ENCODE data around the gene SPEM1. TPM values are rescaled to one million over a fixed set of nuclear protein-coding genes. Genes with fewer than 3 reads are reported as not detected.

Gene SPEM1
- total and polyA plus RNA-seq, 2 donors (not counting 1 experiment from before 2014, with no cell fraction given) = not detected

GRCh38 chr17:7427549-7427948 lies 7.4 kb downstream of the SPEM1 start:
- Histone ChIP-seq H3K4me3 (ENCODE audit: control extremely low read depth in 1 of 5, extremely low read depth in 1 of 5, insufficient read depth in 1 of 5, low read depth in 2 of 5, low read length in 4 of 5) (no peak overlapping the region), H3K27ac (ENCODE audit: low read length in 2 of 2) (no peak overlapping the region), H4K20me1 (ENCODE audit: control insufficient read depth, insufficient read depth, low read length, poor library complexity, severe bottlenecking) (no peaks in the 10 kb centered on the region), H3K9ac (ENCODE audit: low read length) (no peak overlapping the region), H3K9me3 (ENCODE audit: control extremely low read depth in 1 of 3, control insufficient read depth in 2 of 3, insufficient read depth in 1 of 3, low read length in 2 of 3) (no peaks in the 10 kb centered on the region), H3K79me2 (ENCODE audit: control insufficient read depth, insufficient read depth, low read length) (no peaks in the 10 kb centered on the region), H3K36me3 (replicated peaks in 1 of 2; ENCODE audit: control extremely low read depth in 1 of 2, control insufficient read depth in 1 of 2, extremely low read depth in 1 of 2, insufficient read depth in 2 of 2, low read length in 1 of 2) (no peaks in the 10 kb centered on the region), H3K4me2 (replicated peaks; ENCODE audit: low read depth, low read length, poor library complexity, severe bottlenecking) (no peak overlapping the region), H3K27me3 (replicated peaks in 1 of 4; ENCODE audit: control extremely low read depth in 1 of 4, control insufficient read depth in 3 of 4, insufficient read depth in 4 of 4, low read length in 3 of 4) (peaks cover 0 to 3% (median 0%) of the 10 kb centered on the region in 4 experiments), H2AFZ (ENCODE audit: insufficient read depth, low read depth, low read length, poor library complexity, severe bottlenecking) (no peak overlapping the region), H3K4me1 (ENCODE audit: control insufficient read depth in 2 of 2, insufficient read depth in 2 of 2, low read length in 2 of 2) (no peaks in the 10 kb centered on the region)
- Mint-ChIP-seq H3K4me1 (no peaks in the 10 kb centered on the region), H3K27ac (no peak overlapping the region), H3K27me3 (peaks cover 4% of the 10 kb centered on the region), H3K4me3 (no peak overlapping the region), H3K9me3 (ENCODE audit: insufficient read depth) (no peaks in the 10 kb centered on the region)
- intact Hi-C loops (cut with micrococcal nuclease) = no loop called here
- 95% methylated on average over 7 of the region's 7 CpGs for WGBS (ENCODE audit: insufficient coverage)
- ChIA-PET CTCF (no interaction called here), POLR2A (no interaction called here)
- DNase-seq (no peak), ATAC-seq (ENCODE audit: low read depth) (no peak)
- TF ChIP-seq CTCF (IDR thresholded peaks at IDR 0.05) (no peak), EZH2 (IDR thresholded peaks at IDR 0.05; ENCODE audit: borderline replicate concordance, insufficient read depth, low read depth, low read length, poor library complexity, severe bottlenecking) (no peak)

GRCh38 chr17:7428557-7428956 lies 8.4 kb downstream of the SPEM1 start, which contains the start of gene SPEM3:
Gene SPEM3, plus strand, starts transcription at chr17:7428857. Its CDS starts 46 bp downstream, at chr17:7428903.
- no peak within 1 kb of the TSS for H3K4me3 Mint-ChIP-seq
- Histone ChIP-seq H3K79me2 (ENCODE audit: control insufficient read depth, insufficient read depth, low read length) (no peaks in the 10 kb centered on the region), H3K36me3 (replicated peaks in 1 of 2; ENCODE audit: control extremely low read depth in 1 of 2, control insufficient read depth in 1 of 2, extremely low read depth in 1 of 2, insufficient read depth in 2 of 2, low read length in 1 of 2) (no peaks in the 10 kb centered on the region), H3K4me3 (ENCODE audit: control extremely low read depth in 1 of 5, extremely low read depth in 1 of 5, insufficient read depth in 1 of 5, low read depth in 2 of 5, low read length in 4 of 5) (no peak within 1 kb of the TSS), H3K4me1 (ENCODE audit: control insufficient read depth in 2 of 2, insufficient read depth in 2 of 2, low read length in 2 of 2) (no peaks in the 10 kb centered on the region), H2AFZ (ENCODE audit: insufficient read depth, low read depth, low read length, poor library complexity, severe bottlenecking) (no peak within 1 kb of the TSS), H3K27ac (ENCODE audit: low read length in 2 of 2) (no peak within 1 kb of the TSS), H3K9me3 (ENCODE audit: control extremely low read depth in 1 of 3, control insufficient read depth in 2 of 3, insufficient read depth in 1 of 3, low read length in 2 of 3) (no peaks in the 10 kb centered on the region), H3K27me3 (replicated peaks in 1 of 4; ENCODE audit: control extremely low read depth in 1 of 4, control insufficient read depth in 3 of 4, insufficient read depth in 4 of 4, low read length in 3 of 4) (peaks cover 0 to 3% (median 0%) of the 10 kb centered on the region in 4 experiments), H3K9ac (ENCODE audit: low read length) (no peak within 1 kb of the TSS), H4K20me1 (ENCODE audit: control insufficient read depth, insufficient read depth, low read length, poor library complexity, severe bottlenecking) (no peaks in the 10 kb centered on the region), H3K4me2 (replicated peaks; ENCODE audit: low read depth, low read length, poor library complexity, severe bottlenecking) (no peak within 1 kb of the TSS)
- DNase-seq (no peak), ATAC-seq (ENCODE audit: low read depth) (no peak)
- WGBS (ENCODE audit: insufficient coverage) = 86% methylated on average over 4 of the region's 5 CpGs
- no peaks in the 10 kb centered on the region for H3K4me1 Mint-ChIP-seq
- TF ChIP-seq CTCF (IDR thresholded peaks at IDR 0.05) = no peak
- TF ChIP-seq EZH2 (IDR thresholded peaks at IDR 0.05; ENCODE audit: borderline replicate concordance, insufficient read depth, low read depth, low read length, poor library complexity, severe bottlenecking) = no peak
- CTCF ChIA-PET = interaction anchor here (1.0 kb wide), 1 partner anchor 12 kb away, joined by 3 read pairs; no protein-coding TSS in a partner anchor
- intact Hi-C loops (cut with micrococcal nuclease) = no loop called here
- POLR2A ChIA-PET = no interaction called here
- H3K27me3 Mint-ChIP-seq = peaks cover 4% of the 10 kb centered on the region
- H3K27ac Mint-ChIP-seq = no peak within 1 kb of the TSS
- H3K9me3 Mint-ChIP-seq (ENCODE audit: insufficient read depth) = no peaks in the 10 kb centered on the region

All from B cell (primary cell).